A673 (cell line): Measurements from ENCODE around the gene CCDC134. TPM values are rescaled to one million over a fixed set of nuclear protein-coding genes. Genes with fewer than 3 reads are reported as not detected.

Source experiments
- BruUV-seq: library from RNA; stranded (reverse); fragments of 400-500 nt; replicated peaks from 2 replicates; lab custom pipeline; 2021; lab: Mats Ljungman, UMichigan
- CTCF ChIA-PET: fragments of 300-600 bp; sonication (Branson Sonifier 250); formaldehyde crosslinking; loops from one replicate; lab custom pipeline; 2022; ENCODE audit warnings: antibody characterized with exemption; lab: Charles Lee
- POLR2A ChIA-PET: fragments of 300-600 bp; sonication (Branson Sonifier 250); formaldehyde crosslinking; loops from one replicate; lab custom pipeline; 2022; ENCODE audit warnings: antibody characterized with exemption; ENCODE audit not compliant: low non-redundant PET; lab: Charles Lee
- DNase-seq: peaks from one replicate; pipeline ENCODE4 v3.0.0-alpha.2; 2015; ENCODE audit warnings: low spot score
- H3K27ac ChIP-seq: fragments of 200-600 bp; sonication (generic); 2 replicates; pipeline ENCODE4 v1.5.1; 2016; ENCODE audit warnings: mixed run types, low read depth, mild to moderate bottlenecking, mixed read lengths, antibody characterized with exemption, low read length; ENCODE audit not compliant: poor library complexity, severe bottlenecking
- H3K27me3 ChIP-seq: fragments of 200-600 bp; sonication (generic); replicated peaks from 2 replicates; pipeline ENCODE4 v1.6.1; 2017; ENCODE audit warnings: mixed run types, low read depth, mild to moderate bottlenecking, mixed read lengths, antibody characterized with exemption, low read length; ENCODE audit not compliant: insufficient read depth, poor library complexity
- H3K36me3 ChIP-seq: fragments of 200-600 bp; sonication (generic); 2 replicates; pipeline ENCODE4 v1.6.1; 2016; ENCODE audit warnings: mixed run types, mild to moderate bottlenecking, mixed read lengths, antibody characterized with exemption, low read length; ENCODE audit not compliant: insufficient read depth, poor library complexity, severe bottlenecking
- H3K4me1 ChIP-seq: fragments of 200-600 bp; sonication (generic); 2 replicates; pipeline ENCODE4 v1.6.1; 2017; ENCODE audit warnings: mixed run types, mild to moderate bottlenecking, mixed read lengths, antibody characterized with exemption, low read length; ENCODE audit not compliant: insufficient read depth, poor library complexity, severe bottlenecking
- H3K4me3 ChIP-seq: fragments of 200-600 bp; sonication (generic); 2 replicates; pipeline ENCODE4 v1.5.1; 2016; ENCODE audit warnings: low read depth, mixed run types, mild to moderate bottlenecking, mixed read lengths, low read length; ENCODE audit not compliant: poor library complexity, severe bottlenecking
- H3K9me3 ChIP-seq: fragments of 200-600 bp; sonication (generic); 2 replicates; pipeline ENCODE4 v1.6.1; 2016; ENCODE audit warnings: mixed run types, low read depth, mild to moderate bottlenecking, mixed read lengths, antibody characterized with exemption, low read length; ENCODE audit not compliant: poor library complexity, severe bottlenecking
- EZH2 ChIP-seq: fragments of 200-600 bp; sonication (generic); IDR thresholded peaks from 2 replicates; pipeline ENCODE4 v1.6.1; 2017; ENCODE audit warnings: borderline replicate concordance, low read depth, mild to moderate bottlenecking, mixed read lengths, antibody characterized with exemption, low read length; ENCODE audit not compliant: poor library complexity, severe bottlenecking
- intact Hi-C: fragments of 100-400 bp; cut with micrococcal nuclease; formaldehyde crosslinking; loops from one replicate; pipeline ENCODE4 v1.10.0; 2022; ENCODE audit not compliant: unreplicated experiment
- total RNA-seq: library from RNA; stranded (reverse); gene quantifications from 2 replicates; pipeline ENCODE4 v1.2.3, GENCODE V29; 2021
- TF ChIP-seq, protein P1 (sequence below): fragments of 300-800, 200-600 bp; sonication (generic); conservative IDR thresholded peaks from 2 replicates; pipeline ENCODE4 v1.5.1; 2017; ENCODE audit warnings: low read depth, mild to moderate bottlenecking, antibody characterized with exemption, low read length, moderate library complexity, mixed read lengths

CCDC134 gene
- total RNA-seq, 1 experiment from 2014 or later, result 27.4 TPM

DNA sequence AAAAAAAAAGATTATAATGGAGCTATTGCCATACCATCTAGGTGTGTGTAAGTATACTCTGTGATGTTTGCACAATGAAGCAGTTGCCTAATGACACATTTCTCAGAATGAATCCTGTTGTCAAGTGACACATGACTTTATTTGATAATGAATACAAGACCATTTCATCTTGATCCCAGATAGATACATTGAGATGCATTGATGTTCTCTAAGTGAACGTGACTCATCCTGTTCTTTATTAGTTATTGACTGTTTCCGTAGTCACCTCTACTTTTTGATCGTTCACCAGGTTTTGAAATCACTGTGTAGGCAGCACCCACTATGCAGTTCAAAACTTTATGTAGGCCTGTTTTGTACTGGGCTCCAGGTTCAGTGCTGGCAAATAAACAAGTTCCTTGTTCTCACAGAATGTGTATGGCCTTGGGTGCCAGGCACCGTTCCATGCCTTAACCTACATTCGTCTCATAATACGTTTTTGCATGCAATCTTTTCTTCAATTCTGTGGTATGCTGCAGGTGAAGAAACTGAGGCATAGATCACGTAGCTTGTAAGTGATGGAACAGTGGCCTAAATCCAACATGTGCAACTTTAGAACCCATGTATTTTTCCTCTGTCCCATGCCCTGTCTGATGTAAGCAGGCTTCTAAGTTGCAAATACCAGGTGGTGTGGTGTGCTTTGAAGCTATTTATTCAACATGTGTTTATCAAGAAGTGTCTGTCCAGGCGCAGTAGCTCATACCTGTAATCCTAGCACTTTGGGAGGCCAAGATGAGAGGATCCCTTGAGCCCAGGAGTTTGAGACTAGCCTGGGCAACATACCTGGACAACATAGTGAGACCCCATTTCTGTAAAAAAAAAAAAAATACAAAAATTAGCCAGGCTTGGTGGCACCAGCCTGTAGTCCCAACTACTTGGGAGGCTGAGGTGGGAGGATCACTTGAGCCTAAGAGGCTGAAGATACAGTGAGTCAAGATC lies 42.8 kb downstream of the CCDC134 start:
- Histone ChIP-seq H3K4me1 (peaks cover 35% of the 10 kb centered on the region), H3K4me3 (no peak overlapping the region), H3K27ac (no peak overlapping the region), H3K9me3 (no peaks in the 10 kb centered on the region), H3K27me3 (no peaks in the 10 kb centered on the region), H3K36me3 (peaks cover 45% of the 10 kb centered on the region)
- intact Hi-C loops, result no loop called here
- no TSS peak for BruUV-seq
- DNase-seq, result no peak
- POLR2A ChIA-PET, result interaction anchor here (0.7 kb wide), 1 partner anchor 11 kb away, joined by 10 read pairs; no protein-coding TSS in a partner anchor
- no peak for TF ChIP-seq EZH2
- TF ChIP-seq, protein P1, sequence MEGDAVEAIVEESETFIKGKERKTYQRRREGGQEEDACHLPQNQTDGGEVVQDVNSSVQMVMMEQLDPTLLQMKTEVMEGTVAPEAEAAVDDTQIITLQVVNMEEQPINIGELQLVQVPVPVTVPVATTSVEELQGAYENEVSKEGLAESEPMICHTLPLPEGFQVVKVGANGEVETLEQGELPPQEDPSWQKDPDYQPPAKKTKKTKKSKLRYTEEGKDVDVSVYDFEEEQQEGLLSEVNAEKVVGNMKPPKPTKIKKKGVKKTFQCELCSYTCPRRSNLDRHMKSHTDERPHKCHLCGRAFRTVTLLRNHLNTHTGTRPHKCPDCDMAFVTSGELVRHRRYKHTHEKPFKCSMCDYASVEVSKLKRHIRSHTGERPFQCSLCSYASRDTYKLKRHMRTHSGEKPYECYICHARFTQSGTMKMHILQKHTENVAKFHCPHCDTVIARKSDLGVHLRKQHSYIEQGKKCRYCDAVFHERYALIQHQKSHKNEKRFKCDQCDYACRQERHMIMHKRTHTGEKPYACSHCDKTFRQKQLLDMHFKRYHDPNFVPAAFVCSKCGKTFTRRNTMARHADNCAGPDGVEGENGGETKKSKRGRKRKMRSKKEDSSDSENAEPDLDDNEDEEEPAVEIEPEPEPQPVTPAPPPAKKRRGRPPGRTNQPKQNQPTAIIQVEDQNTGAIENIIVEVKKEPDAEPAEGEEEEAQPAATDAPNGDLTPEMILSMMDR, result no peak
- CTCF ChIA-PET, result interaction anchor here (0.6 kb wide), 1 partner anchor 13 kb away, joined by 6 read pairs; no protein-coding TSS in a partner anchor

DNA sequence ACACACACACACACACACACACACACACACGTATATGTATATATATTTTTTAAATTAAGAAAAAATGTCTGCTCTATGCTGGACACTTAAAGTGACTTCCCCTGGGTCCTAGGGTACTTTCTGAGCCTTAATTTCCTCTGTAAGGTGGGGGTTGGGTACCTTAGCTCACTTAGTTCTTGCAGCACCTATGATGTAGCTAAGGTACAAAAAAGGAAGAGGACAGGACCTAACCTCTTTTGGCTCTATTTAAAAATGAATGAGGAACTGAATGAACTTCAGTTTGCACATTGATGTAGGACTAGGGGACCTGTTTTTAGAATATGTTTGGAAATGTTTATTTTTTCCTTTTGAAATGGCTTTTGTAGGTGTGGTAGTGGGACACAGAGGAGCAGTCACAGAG lies 43.6 kb downstream of the CCDC134 start:
- Histone ChIP-seq H3K4me3 (no peak overlapping the region), H3K36me3 (peaks cover 41% of the 10 kb centered on the region), H3K27ac (no peak overlapping the region), H3K27me3 (no peaks in the 10 kb centered on the region), H3K4me1 (peaks cover 32% of the 10 kb centered on the region), H3K9me3 (no peaks in the 10 kb centered on the region)
- CTCF ChIA-PET, result interaction anchor here (0.6 to 0.7 kb wide), 2 partner anchors 12 to 13 kb away, joined by 3 to 6 read pairs; no protein-coding TSS in a partner anchor
- intact Hi-C loops, result no loop called here
- TF ChIP-seq EZH2, result no peak
- TF ChIP-seq, protein P1, result no peak
- no peak for DNase-seq
- POLR2A ChIA-PET, result interaction anchor here (0.6 kb wide), 1 partner anchor 8 kb away, joined by 17 read pairs; no protein-coding TSS in a partner anchor
- no TSS peak for BruUV-seq

DNA sequence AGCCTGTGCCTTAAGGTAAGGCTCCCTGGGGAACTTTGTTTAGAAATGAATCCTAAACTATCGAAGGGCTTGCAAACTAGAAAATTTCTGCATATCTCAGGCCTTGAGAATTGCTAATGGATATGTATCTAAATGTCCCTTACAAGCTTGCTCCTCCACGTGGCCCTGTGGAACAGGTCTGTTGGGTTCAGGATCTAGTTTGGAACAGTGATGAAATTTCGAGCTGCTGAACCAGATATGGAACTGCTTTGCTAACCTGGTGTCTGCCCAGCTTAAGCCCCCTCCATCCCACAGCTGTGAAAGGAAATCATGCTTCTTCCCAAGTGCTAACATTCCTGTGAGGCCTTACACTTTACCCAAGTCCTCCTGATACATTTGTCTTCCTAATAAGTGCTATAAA lies 44.0 kb downstream of the CCDC134 start:
- no peak overlapping the region for H3K27ac ChIP-seq
- TF ChIP-seq, protein P1, result no peak
- TF ChIP-seq EZH2, result no peak
- H3K27me3 ChIP-seq, result no peaks in the 10 kb centered on the region
- no TSS peak for BruUV-seq
- H3K4me3 ChIP-seq, result no peak overlapping the region
- ChIA-PET POLR2A (interaction anchor here (0.6 kb wide), 1 partner anchor 8 kb away, joined by 17 read pairs; no protein-coding TSS in a partner anchor), CTCF (interaction anchor here (0.7 kb wide), 1 partner anchor 12 kb away, joined by 3 read pairs; no protein-coding TSS in a partner anchor)
- DNase-seq, result no peak
- intact Hi-C loops, result no loop called here
- no peaks in the 10 kb centered on the region for H3K9me3 ChIP-seq
- H3K4me1 ChIP-seq, result peaks cover 31% of the 10 kb centered on the region
- H3K36me3 ChIP-seq, result peaks cover 36% of the 10 kb centered on the region
